Esophagus muscularis mucosa (tissue), 4 donors: ENCODE data around the gene DAB2IP. TPM values are rescaled to one million over a fixed set of nuclear protein-coding genes. Genes with fewer than 3 reads are reported as not detected.

ENCODE experiments used
- DNase-seq: peaks from one replicate; pipeline ENCODE4 v3.0.0-alpha.2; 2017; ENCODE audit errors: extremely low spot score
- H3K27ac ChIP-seq, 4 donors: fragments of 200-600 bp; sonication (generic); replicated peaks in 1 of 4; 1 replicate in 3 of 4; 2 replicates in 1 of 4; pipeline ENCODE4 v1.5.1; 2016 to 2019; ENCODE audit warnings: mild to moderate bottlenecking in 1 of 4
- H3K27me3 ChIP-seq, 4 donors: fragments of 200-600 bp; sonication (generic); one replicate each; pipeline versions ENCODE4 v1.5.1 to v1.6.0; 2016 to 2019
- H3K36me3 ChIP-seq, 4 donors: fragments of 200-600 bp; sonication (generic); one replicate each; pipeline ENCODE4 v1.5.1; 2016 to 2019
- H3K4me1 ChIP-seq, 4 donors: fragments of 200-600 bp; sonication (generic); one replicate each; pipeline ENCODE4 v1.5.1; 2016 to 2019
- H3K4me3 ChIP-seq, 4 donors: fragments of 200-600 bp; sonication (generic); 1 replicate in 2 of 4; 2 replicates in 2 of 4; pipeline ENCODE4 v1.5.1; 2016 to 2019; ENCODE audit warnings: mild to moderate bottlenecking in 4 of 4, moderate library complexity in 1 of 4
- H3K9me3 ChIP-seq, 4 donors: fragments of 200-600 bp; sonication (generic); 1 replicate in 3 of 4; 2 replicates in 1 of 4; pipeline ENCODE4 v1.5.1; 2016 to 2019
- CTCF ChIP-seq, 3 experiments: fragments of 200-600 bp in 2 of 3; fragments of 450-650 bp in 1 of 3; sonication (generic) in 2 of 3; IDR thresholded peaks; one replicate each; pipeline ENCODE4 v1.5.1; 2017 to 2019; ENCODE audit warnings: antibody characterized with exemption in 3 of 3, mild to moderate bottlenecking in 2 of 3, moderate library complexity in 1 of 3
- EP300 ChIP-seq: sonication (generic); formaldehyde crosslinking; IDR thresholded peaks from one replicate; pipeline ENCODE4 v1.6.1; 2017; ENCODE audit warnings: antibody characterized with exemption
- POLR2A ChIP-seq: fragments of 450-650 bp; IDR thresholded peaks from one replicate; pipeline ENCODE4 v1.6.1; 2017; ENCODE audit warnings: antibody characterized with exemption, moderate library complexity, mild to moderate bottlenecking, low read depth
- POLR2AphosphoS5 ChIP-seq, 2 donors: sonication (generic); formaldehyde crosslinking; IDR thresholded peaks; one replicate each; pipeline ENCODE4 v1.6.1; 2017; ENCODE audit warnings: antibody characterized with exemption in 2 of 2
- WGBS: methylation state at CpG from one replicate; pipeline ENCODE4 v1.1.5; 2018; 5-methylcytosine and 5-hydroxymethylcytosine counted together
- intact Hi-C: fragments of 100-400 bp; cut with DNase I; formaldehyde crosslinking; loops from one replicate; pipeline ENCODE4 v1.15.1; 2023
- total RNA-seq, 4 donors: library from RNA; depleted of rRNA; stranded (reverse); fragments of >200 nt; gene quantifications; one replicate each; pipeline versions ENCODE4 v1.1.0 to v1.2.1, GENCODE V29; 2016

Gene DAB2IP
- total RNA-seq, 4 donors from 2014 or later, result 41.7 to 102 (median 62.4) TPM

- Histone ChIP-seq H3K4me1 (peaks cover 44 to 55% (median 45%) of the 10 kb centered on the region in 4 donors), H3K9me3 (no peaks in the 10 kb centered on the region), H3K36me3 (peaks cover 35 to 85% (median 78%) of the 10 kb centered on the region in 4 donors), H3K27ac (no peak overlapping the region), H3K27me3 (no peaks in the 10 kb centered on the region), H3K4me3 (no peak overlapping the region)
- TF ChIP-seq POLR2AphosphoS5 (IDR thresholded peaks at IDR 0.05), result no peak
- no peak for TF ChIP-seq EP300
- TF ChIP-seq POLR2A, result no peak
- TF ChIP-seq CTCF (IDR thresholded peaks at IDR 0.05), result no peak
- 90% methylated on average over 10 of the region's 10 CpGs for WGBS
- intact Hi-C loops, result no loop called here
- DNase-seq, result no peak
Observed at GRCh38 chr9:121760571-121760970, 109.1 kb downstream of the DAB2IP start.

- H3K36me3 ChIP-seq, result peaks cover 42 to 97% (median 90%) of the 10 kb centered on the region in 4 donors
- no peak overlapping the region for H3K27ac ChIP-seq
- intact Hi-C loops, result no loop called here
- H3K27me3 ChIP-seq, result no peaks in the 10 kb centered on the region
- H3K4me3 ChIP-seq, result no peak overlapping the region
- no peak for DNase-seq
- TF ChIP-seq CTCF (IDR thresholded peaks at IDR 0.05) (no peak), POLR2A (no peak), EP300 (no peak), POLR2AphosphoS5 (IDR thresholded peaks at IDR 0.05) (no peak)
- H3K9me3 ChIP-seq, result no peaks in the 10 kb centered on the region
- WGBS, result 90% methylated on average over 5 of the region's 6 CpGs
- peaks cover 31 to 35% (median 33%) of the 10 kb centered on the region in 4 donors for H3K4me1 ChIP-seq
Observed at GRCh38 chr9:121763131-121763530, 111.7 kb downstream of the DAB2IP start.

- H3K4me3 ChIP-seq, result no peak overlapping the region
- H3K9me3 ChIP-seq, result no peaks in the 10 kb centered on the region
- peaks cover 31 to 35% (median 33%) of the 10 kb centered on the region in 4 donors for H3K4me1 ChIP-seq
- intact Hi-C loops, result no loop called here
- peaks cover 47 to 97% (median 92%) of the 10 kb centered on the region in 4 donors for H3K36me3 ChIP-seq
- DNase-seq, result no peak
- no peaks in the 10 kb centered on the region for H3K27me3 ChIP-seq
- H3K27ac ChIP-seq, result peak overlapping the region in 1 of 4 donors; percentile 52
- 84% methylated on average over 6 of the region's 21 CpGs for WGBS
- TF ChIP-seq POLR2A (no peak), EP300 (no peak)
Observed at GRCh38 chr9:121763561-121764370, 112.3 kb downstream of the DAB2IP start.

- Histone ChIP-seq H3K36me3 (peaks cover 47 to 97% (median 92%) of the 10 kb centered on the region in 4 donors), H3K9me3 (no peaks in the 10 kb centered on the region), H3K27me3 (no peaks in the 10 kb centered on the region), H3K4me3 (no peak overlapping the region), H3K4me1 (peaks cover 31 to 35% (median 33%) of the 10 kb centered on the region in 4 donors), H3K27ac (peak overlapping the region; percentile 52 to 67 (median 56))
- no peak for TF ChIP-seq CTCF (IDR thresholded peaks at IDR 0.05)
- no peak for TF ChIP-seq EP300
- TF ChIP-seq POLR2A, result no peak
- TF ChIP-seq POLR2AphosphoS5 (IDR thresholded peaks at IDR 0.05), result no peak
- intact Hi-C loops, result no loop called here
- 90% methylated on average over 2 of the region's 9 CpGs for WGBS
- DNase-seq, result no peak
Observed at GRCh38 chr9:121764371-121764730, 112.9 kb downstream of the DAB2IP start.

- 61% methylated on average over 8 of the region's 8 CpGs for WGBS
- DNase-seq, result no peak
- intact Hi-C loops, result no loop called here
- TF ChIP-seq CTCF (IDR thresholded peaks at IDR 0.05), result no peak
- TF ChIP-seq POLR2A, result no peak
- TF ChIP-seq POLR2AphosphoS5 (IDR thresholded peaks at IDR 0.05), result peak; percentile 68 to 70
- TF ChIP-seq EP300, result no peak
- no peak overlapping the region for H3K4me3 ChIP-seq
- H3K27ac ChIP-seq, result peak overlapping the region; percentile 52 to 67 (median 57)
- peaks cover 31 to 39% (median 33%) of the 10 kb centered on the region in 4 donors for H3K4me1 ChIP-seq
- no peaks in the 10 kb centered on the region for H3K9me3 ChIP-seq
- H3K27me3 ChIP-seq, result no peaks in the 10 kb centered on the region
- peaks cover 49 to 97% (median 92%) of the 10 kb centered on the region in 4 donors for H3K36me3 ChIP-seq
Observed at GRCh38 chr9:121765021-121765950, 113.9 kb downstream of the DAB2IP start.
